ENCODE data around the gene NOL11.

DNA sequence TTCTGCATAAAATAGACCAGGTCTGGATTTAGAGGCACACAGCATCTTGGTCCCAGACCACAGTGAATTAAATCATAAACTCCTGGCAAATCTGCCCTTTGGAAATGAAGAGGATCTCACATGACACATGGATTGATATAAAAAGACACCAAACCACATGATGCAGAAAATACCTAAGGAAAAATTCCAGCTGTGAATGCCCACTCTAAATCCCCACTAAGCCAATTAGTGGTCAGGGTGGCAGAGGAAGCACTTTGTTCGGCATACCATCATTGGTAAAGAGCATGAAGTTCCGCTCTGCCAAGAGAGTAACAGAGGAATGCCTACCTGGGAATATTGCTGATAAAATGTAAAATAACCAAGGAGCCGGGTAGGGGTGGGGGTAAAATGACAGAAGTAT is 32.4 kb upstream of the NOL11 start:
- TF ChIP-seq CTCF (conservative IDR thresholded peaks at IDR 0.05; ENCODE audit: low read depth in 2 of 2) = no peak
- TF ChIP-seq POLR2AphosphoS5 (IDR thresholded peaks at IDR 0.05; ENCODE audit: low read depth) = no peak
- TF ChIP-seq EZH2 (IDR thresholded peaks at IDR 0.05; ENCODE audit: low read depth, unreplicated experiment) = no peak
- TF ChIP-seq JUNB (IDR thresholded peaks at IDR 0.05; ENCODE audit: unreplicated experiment) = no peak
- no peak for TF ChIP-seq EZH2phosphoT487 (IDR thresholded peaks at IDR 0.05; ENCODE audit: unreplicated experiment)
- TF ChIP-seq STAT1 (IDR thresholded peaks at IDR 0.05; ENCODE audit: unreplicated experiment) = no peak
- TF ChIP-seq, protein P1, sequence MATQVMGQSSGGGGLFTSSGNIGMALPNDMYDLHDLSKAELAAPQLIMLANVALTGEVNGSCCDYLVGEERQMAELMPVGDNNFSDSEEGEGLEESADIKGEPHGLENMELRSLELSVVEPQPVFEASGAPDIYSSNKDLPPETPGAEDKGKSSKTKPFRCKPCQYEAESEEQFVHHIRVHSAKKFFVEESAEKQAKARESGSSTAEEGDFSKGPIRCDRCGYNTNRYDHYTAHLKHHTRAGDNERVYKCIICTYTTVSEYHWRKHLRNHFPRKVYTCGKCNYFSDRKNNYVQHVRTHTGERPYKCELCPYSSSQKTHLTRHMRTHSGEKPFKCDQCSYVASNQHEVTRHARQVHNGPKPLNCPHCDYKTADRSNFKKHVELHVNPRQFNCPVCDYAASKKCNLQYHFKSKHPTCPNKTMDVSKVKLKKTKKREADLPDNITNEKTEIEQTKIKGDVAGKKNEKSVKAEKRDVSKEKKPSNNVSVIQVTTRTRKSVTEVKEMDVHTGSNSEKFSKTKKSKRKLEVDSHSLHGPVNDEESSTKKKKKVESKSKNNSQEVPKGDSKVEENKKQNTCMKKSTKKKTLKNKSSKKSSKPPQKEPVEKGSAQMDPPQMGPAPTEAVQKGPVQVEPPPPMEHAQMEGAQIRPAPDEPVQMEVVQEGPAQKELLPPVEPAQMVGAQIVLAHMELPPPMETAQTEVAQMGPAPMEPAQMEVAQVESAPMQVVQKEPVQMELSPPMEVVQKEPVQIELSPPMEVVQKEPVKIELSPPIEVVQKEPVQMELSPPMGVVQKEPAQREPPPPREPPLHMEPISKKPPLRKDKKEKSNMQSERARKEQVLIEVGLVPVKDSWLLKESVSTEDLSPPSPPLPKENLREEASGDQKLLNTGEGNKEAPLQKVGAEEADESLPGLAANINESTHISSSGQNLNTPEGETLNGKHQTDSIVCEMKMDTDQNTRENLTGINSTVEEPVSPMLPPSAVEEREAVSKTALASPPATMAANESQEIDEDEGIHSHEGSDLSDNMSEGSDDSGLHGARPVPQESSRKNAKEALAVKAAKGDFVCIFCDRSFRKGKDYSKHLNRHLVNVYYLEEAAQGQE (IDR thresholded peaks at IDR 0.05; ENCODE audit: unreplicated experiment) = no peak
- TF ChIP-seq, protein P2, sequence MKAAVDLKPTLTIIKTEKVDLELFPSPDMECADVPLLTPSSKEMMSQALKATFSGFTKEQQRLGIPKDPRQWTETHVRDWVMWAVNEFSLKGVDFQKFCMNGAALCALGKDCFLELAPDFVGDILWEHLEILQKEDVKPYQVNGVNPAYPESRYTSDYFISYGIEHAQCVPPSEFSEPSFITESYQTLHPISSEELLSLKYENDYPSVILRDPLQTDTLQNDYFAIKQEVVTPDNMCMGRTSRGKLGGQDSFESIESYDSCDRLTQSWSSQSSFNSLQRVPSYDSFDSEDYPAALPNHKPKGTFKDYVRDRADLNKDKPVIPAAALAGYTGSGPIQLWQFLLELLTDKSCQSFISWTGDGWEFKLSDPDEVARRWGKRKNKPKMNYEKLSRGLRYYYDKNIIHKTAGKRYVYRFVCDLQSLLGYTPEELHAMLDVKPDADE (IDR thresholded peaks at IDR 0.05) = no peak
- TF ChIP-seq CREB1 (CRISPR knock-in tag; IDR thresholded peaks at IDR 0.05; ENCODE audit: low read depth) = no peak
- no peak for TF ChIP-seq ZNF114 (CRISPR knock-in tag; IDR thresholded peaks at IDR 0.05)
- TF ChIP-seq ZNF331 (CRISPR knock-in tag; IDR thresholded peaks at IDR 0.05; ENCODE audit: low read depth) = no peak
- TF ChIP-seq NANOG (IDR thresholded peaks at IDR 0.05; ENCODE audit: borderline replicate concordance) = no peak
- no peak for TF ChIP-seq ZNF462 (CRISPR knock-in tag; IDR thresholded peaks at IDR 0.05)

Data from GM23338 (cell line).